ENCODE measurements around the gene FAM222B. TPM values are rescaled to one million over a fixed set of nuclear protein-coding genes. Genes with fewer than 3 reads are reported as not detected.
"Not testable (repeated sequence)": the region's sequence is repeated elsewhere in the genome, so short reads cannot be mapped to it uniquely, and the experiment has no call there.

FAM222B gene
- total and polyA plus RNA-seq, 3 experiments from 2014 or later = 19.3 to 21.5 (median 20.6) TPM

- no peak overlapping the region for H3K27ac ChIP-seq (ENCODE audit: low read depth, low read length)
- H3K4me1 ChIP-seq (ENCODE audit: insufficient read depth, low read length) = no peaks in the 10 kb centered on the region
- H3K27me3 Mint-ChIP-seq = peaks cover 0 to 1% of the 10 kb centered on the region in 2 donors
- peaks cover 45% of the 10 kb centered on the region for H3K36me3 ChIP-seq (ENCODE audit: insufficient read depth, low read length)
- no peak overlapping the region for H3K4me3 Mint-ChIP-seq
- peaks cover 8 to 56% (median 14%) of the 10 kb centered on the region in 3 donors for H3K36me3 Mint-ChIP-seq
- CTCF ChIA-PET = no interaction called here
- H3K9me3 ChIP-seq (ENCODE audit: low read length) = no peaks in the 10 kb centered on the region
- H3K4me3 ChIP-seq (ENCODE audit: low read length) = no peak overlapping the region
- no peak for DNase-seq
- no peaks in the 10 kb centered on the region for H3K9me3 Mint-ChIP-seq
- H3K27me3 ChIP-seq (ENCODE audit: insufficient read depth, low read length, poor library complexity, severe bottlenecking) = no peaks in the 10 kb centered on the region
- POLR2A ChIA-PET = interaction anchor here (0.7 kb wide), 1 partner anchor 129 kb away, joined by 3 read pairs; no protein-coding TSS in a partner anchor
- peaks cover 0 to 4% (median 1%) of the 10 kb centered on the region in 3 donors for H3K4me1 Mint-ChIP-seq
- peak overlapping the region in 6 of 8 donors; percentile 10 to 84 (median 26) for H3K27ac Mint-ChIP-seq
These were observed 35.7 kb upstream of the FAM222B start for GRCh38 chr17:28878158-28878910.

DNA sequence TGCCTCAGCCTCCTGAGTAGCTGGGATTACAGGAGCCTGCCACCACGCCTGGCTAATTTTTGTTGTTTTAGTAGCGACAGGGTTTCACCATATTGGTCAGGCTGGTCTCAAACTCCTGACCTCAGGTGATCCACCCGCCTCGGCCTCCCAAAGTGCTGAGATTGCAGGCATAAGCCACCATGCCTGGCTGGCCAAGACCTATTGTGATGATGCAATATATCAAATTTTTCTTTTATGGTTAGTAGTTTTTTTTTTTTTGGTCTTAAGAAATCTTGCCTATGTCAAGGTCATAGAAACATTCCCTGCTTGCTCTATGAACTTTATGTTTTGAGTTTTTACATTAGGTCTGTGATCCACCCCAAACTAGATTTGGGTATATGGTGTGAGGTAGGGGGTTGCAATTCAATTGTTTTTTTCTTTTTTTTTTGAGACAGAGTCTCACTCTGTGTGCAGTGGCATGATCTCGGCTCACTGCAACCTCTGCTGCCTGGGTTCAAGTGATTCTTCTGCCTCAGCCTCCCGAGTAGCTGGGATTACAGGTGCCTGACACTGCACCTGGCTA, 34.6 kb upstream of the FAM222B start:
- H3K9me3 ChIP-seq (ENCODE audit: low read length); DNase-seq; H3K4me1 ChIP-seq (ENCODE audit: insufficient read depth, low read length); H3K27ac ChIP-seq (ENCODE audit: low read depth, low read length); H3K9me3 Mint-ChIP-seq; H3K4me1 Mint-ChIP-seq; CTCF ChIA-PET; H3K27me3 ChIP-seq (ENCODE audit: insufficient read depth, low read length, poor library complexity, severe bottlenecking); H3K4me3 ChIP-seq (ENCODE audit: low read length); H3K4me3 Mint-ChIP-seq; H3K27me3 Mint-ChIP-seq: not testable (repeated sequence)
- peaks cover 34% of the 10 kb centered on the region for H3K36me3 ChIP-seq (ENCODE audit: insufficient read depth, low read length)
- POLR2A ChIA-PET = interaction anchor here (0.7 kb wide), 1 partner anchor 20 kb away, joined by 6 read pairs; no protein-coding TSS in a partner anchor
- Mint-ChIP-seq H3K27ac (peak overlapping the region in 1 of 8 donors; percentile 54), H3K36me3 (peaks cover 8 to 45% (median 13%) of the 10 kb centered on the region in 3 donors)

DNA sequence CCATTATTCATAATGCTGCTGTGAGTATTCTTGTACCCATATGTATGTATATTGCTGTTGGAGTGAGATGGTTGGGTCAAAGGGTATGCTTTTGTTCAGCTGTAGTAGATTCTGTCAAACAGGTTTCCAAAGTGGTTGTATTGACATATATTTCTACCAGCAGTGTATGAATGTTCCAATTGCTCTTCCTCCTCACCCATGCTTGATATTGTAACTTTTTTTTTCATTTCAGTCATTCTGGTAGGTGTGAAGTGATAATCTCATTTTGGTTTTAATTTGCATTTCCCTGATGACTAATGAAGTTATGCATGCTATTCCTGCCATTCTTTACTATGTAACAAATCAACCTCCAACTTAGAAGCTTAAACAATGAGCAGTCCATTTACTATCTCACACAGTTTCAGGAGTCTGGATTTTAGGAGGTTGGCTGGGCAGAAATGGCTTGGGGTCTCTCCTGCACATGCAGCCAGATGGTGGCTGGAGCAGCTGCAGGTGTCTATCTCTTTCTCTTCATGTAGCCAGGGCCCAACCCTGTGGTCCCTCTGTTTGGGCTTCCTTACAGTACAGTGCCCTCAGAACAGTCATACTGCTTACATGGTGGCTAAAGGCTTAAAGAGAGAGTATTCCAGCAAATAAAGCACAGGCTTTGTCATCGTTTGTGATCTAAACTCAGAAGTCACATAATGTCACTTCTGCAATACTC, 33.4 kb upstream of the FAM222B start:
- Mint-ChIP-seq H3K4me1 (peaks cover 5 to 12% (median 5%) of the 10 kb centered on the region in 3 donors), H3K27ac (peak overlapping the region in 3 of 8 donors; percentile 37 to 77 (median 40))

DNA sequence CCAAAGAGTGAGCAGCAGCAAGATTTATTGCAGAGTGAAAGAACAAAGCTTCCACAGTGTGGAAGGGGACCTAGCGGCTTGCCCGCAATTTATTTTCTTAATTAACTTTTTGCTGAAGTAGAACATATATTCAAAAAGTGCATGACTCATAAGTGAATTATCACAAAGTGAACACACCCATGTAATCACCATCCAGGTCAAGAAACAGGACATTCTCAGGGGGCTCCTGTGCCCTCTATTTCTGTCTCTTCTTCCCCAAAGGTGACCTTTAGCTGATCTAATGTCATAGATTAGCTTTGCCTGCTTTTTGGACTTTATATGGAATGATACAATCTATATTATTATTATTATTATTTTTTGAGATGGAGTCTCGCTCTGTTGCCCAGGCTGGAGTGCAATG, 32.2 kb upstream of the FAM222B start:
- no peaks in the 10 kb centered on the region for H3K9me3 Mint-ChIP-seq
- ChIA-PET POLR2A (no interaction called here), CTCF (no interaction called here)
- peaks cover 4 to 20% (median 10%) of the 10 kb centered on the region in 3 donors for H3K36me3 Mint-ChIP-seq
- peaks cover 7 to 14% (median 7%) of the 10 kb centered on the region in 3 donors for H3K4me1 Mint-ChIP-seq
- Histone ChIP-seq H3K4me1 (ENCODE audit: insufficient read depth, low read length) (peaks cover 12% of the 10 kb centered on the region), H3K9me3 (ENCODE audit: low read length) (no peaks in the 10 kb centered on the region), H3K36me3 (ENCODE audit: insufficient read depth, low read length) (peaks cover 10% of the 10 kb centered on the region), H3K4me3 (ENCODE audit: low read length) (no peak overlapping the region), H3K27ac (ENCODE audit: low read depth, low read length) (no peak overlapping the region), H3K27me3 (ENCODE audit: insufficient read depth, low read length, poor library complexity, severe bottlenecking) (no peaks in the 10 kb centered on the region)
- DNase-seq = no peak
- H3K27ac Mint-ChIP-seq = peak overlapping the region in 1 of 8 donors; percentile 3
- H3K4me3 Mint-ChIP-seq = no peak overlapping the region
- peaks cover 0 to 1% of the 10 kb centered on the region in 2 donors for H3K27me3 Mint-ChIP-seq

More for the DNA sequence above, 33.4 kb upstream of the FAM222B start:
- Histone ChIP-seq H3K36me3 (ENCODE audit: insufficient read depth, low read length) (peaks cover 22% of the 10 kb centered on the region), H3K27ac (ENCODE audit: low read depth, low read length) (no peak overlapping the region), H3K4me3 (ENCODE audit: low read length) (no peak overlapping the region), H3K9me3 (ENCODE audit: low read length) (no peaks in the 10 kb centered on the region), H3K27me3 (ENCODE audit: insufficient read depth, low read length, poor library complexity, severe bottlenecking) (no peaks in the 10 kb centered on the region), H3K4me1 (ENCODE audit: insufficient read depth, low read length) (peaks cover 9% of the 10 kb centered on the region)
- no peak for DNase-seq
- Mint-ChIP-seq H3K27me3 (peaks cover 0 to 1% of the 10 kb centered on the region in 2 donors), H3K36me3 (peaks cover 8 to 33% (median 13%) of the 10 kb centered on the region in 3 donors), H3K4me3 (no peak overlapping the region), H3K9me3 (no peaks in the 10 kb centered on the region)
- ChIA-PET CTCF (no interaction called here), POLR2A (no interaction called here)

DNA sequence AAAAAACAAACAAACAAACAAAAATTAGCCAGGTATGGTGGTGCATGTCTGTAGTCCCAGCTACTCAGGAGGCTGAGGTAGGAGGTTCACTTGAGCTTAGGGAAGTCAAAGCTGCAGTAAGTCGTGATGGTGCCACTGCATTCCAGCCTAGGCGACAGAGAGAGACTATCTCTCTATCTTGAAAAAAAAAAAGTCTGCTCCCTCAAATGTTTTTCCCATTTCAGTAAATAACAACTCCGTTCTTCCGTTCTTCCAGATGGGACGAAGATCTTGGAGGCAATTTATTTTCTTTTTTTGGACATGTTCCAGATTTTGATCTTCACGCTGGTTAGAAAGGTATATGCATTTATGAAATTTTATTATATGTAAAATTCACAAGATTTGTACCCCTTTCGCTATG, 31.2 kb upstream of the FAM222B start:
- no peaks in the 10 kb centered on the region for H3K27me3 ChIP-seq (ENCODE audit: insufficient read depth, low read length, poor library complexity, severe bottlenecking)
- H3K4me1 Mint-ChIP-seq = peaks cover 7 to 14% (median 7%) of the 10 kb centered on the region in 3 donors
- CTCF ChIA-PET = no interaction called here
- H3K9me3 Mint-ChIP-seq = no peaks in the 10 kb centered on the region
- POLR2A ChIA-PET = no interaction called here
- peaks cover under 1% of the 10 kb centered on the region for H3K36me3 ChIP-seq (ENCODE audit: insufficient read depth, low read length)
- peak overlapping the region in 1 of 8 donors; percentile 79 for H3K27ac Mint-ChIP-seq
- no peaks in the 10 kb centered on the region for H3K9me3 ChIP-seq (ENCODE audit: low read length)
- H3K27ac ChIP-seq (ENCODE audit: low read depth, low read length) = no peak overlapping the region
- H3K36me3 Mint-ChIP-seq = peaks cover 4 to 11% (median 6%) of the 10 kb centered on the region in 3 donors
- no peak for DNase-seq
- no peaks in the 10 kb centered on the region for H3K27me3 Mint-ChIP-seq
- H3K4me3 Mint-ChIP-seq = no peak overlapping the region
- H3K4me1 ChIP-seq (ENCODE audit: insufficient read depth, low read length) = peaks cover 12% of the 10 kb centered on the region
- no peak overlapping the region for H3K4me3 ChIP-seq (ENCODE audit: low read length)

DNA sequence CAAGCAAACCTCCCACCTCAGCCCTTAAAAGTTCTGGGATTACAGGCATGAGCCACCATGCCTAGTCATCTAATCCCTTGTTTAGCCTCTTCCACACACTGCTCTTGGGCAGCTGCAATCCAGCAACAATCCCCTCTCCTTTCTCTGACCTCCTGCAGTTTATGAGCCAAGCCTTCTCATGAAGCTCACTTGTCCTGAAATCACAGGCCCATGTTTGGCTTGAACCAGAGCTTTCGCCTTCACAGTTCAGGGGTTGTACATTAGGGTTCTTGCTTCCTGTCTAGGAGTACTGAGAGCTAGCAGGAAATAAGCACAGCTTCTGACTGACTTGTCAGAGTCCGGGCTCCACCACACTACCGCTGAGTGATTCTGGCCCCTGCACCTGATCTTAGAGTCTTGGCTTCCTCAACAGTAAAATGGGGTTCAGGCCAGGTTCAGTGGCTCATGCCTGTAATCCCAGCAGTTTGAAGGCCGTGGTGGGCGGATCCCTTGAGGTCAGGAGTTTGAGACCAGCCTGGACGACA, 28.5 kb upstream of the FAM222B start:
- Histone ChIP-seq H3K4me3 (ENCODE audit: low read length) (peak overlapping the region; percentile 17), H3K27ac (ENCODE audit: low read depth, low read length) (peak overlapping the region; percentile 49), H3K27me3 (ENCODE audit: insufficient read depth, low read length, poor library complexity, severe bottlenecking) (no peaks in the 10 kb centered on the region), H3K4me1 (ENCODE audit: insufficient read depth, low read length) (peaks cover 12% of the 10 kb centered on the region), H3K36me3 (ENCODE audit: insufficient read depth, low read length) (no peaks in the 10 kb centered on the region), H3K9me3 (ENCODE audit: low read length) (no peaks in the 10 kb centered on the region)
- peaks cover 7 to 10% (median 7%) of the 10 kb centered on the region in 3 donors for H3K4me1 Mint-ChIP-seq
- H3K27ac Mint-ChIP-seq = peak overlapping the region; percentile 69 to 96 (median 93)
- H3K27me3 Mint-ChIP-seq = no peaks in the 10 kb centered on the region
- no peaks in the 10 kb centered on the region for H3K9me3 Mint-ChIP-seq
- POLR2A ChIA-PET = interaction anchor here (0.5 kb wide), 1 partner anchor 23 kb away, joined by 4 read pairs; no protein-coding TSS in a partner anchor
- CTCF ChIA-PET = interaction anchor here (0.7 to 1.5 kb wide), 6 partner anchors 22 to 144 kb away, joined by 3 to 7 read pairs (median 4); partner anchors contain the start of genes DHRS13 and FLOT2
- no peaks in the 10 kb centered on the region for H3K36me3 Mint-ChIP-seq
- H3K4me3 Mint-ChIP-seq = peak overlapping the region in 2 of 7 donors; percentile 37 to 44
- DNase-seq = peak in 3 of 5 donors; percentile 29 to 50 (median 48)

GRCh38 chr17:28867276-28867675, 24.7 kb upstream of the FAM222B start:
- CTCF ChIA-PET = interaction anchor here (0.9 kb wide), 1 partner anchor 102 kb away, joined by 3 read pairs; no protein-coding TSS in a partner anchor
- DNase-seq = no peak
- no peak overlapping the region for H3K4me3 ChIP-seq (ENCODE audit: low read length)
- Mint-ChIP-seq H3K4me3 (no peak overlapping the region), H3K4me1 (peaks cover 5 to 10% (median 7%) of the 10 kb centered on the region in 3 donors), H3K27ac (no peak overlapping the region), H3K36me3 (no peaks in the 10 kb centered on the region), H3K27me3 (no peaks in the 10 kb centered on the region), H3K9me3 (no peaks in the 10 kb centered on the region)
- no peaks in the 10 kb centered on the region for H3K36me3 ChIP-seq (ENCODE audit: insufficient read depth, low read length)
- H3K9me3 ChIP-seq (ENCODE audit: low read length) = no peaks in the 10 kb centered on the region
- peaks cover 12% of the 10 kb centered on the region for H3K4me1 ChIP-seq (ENCODE audit: insufficient read depth, low read length)
- POLR2A ChIA-PET = no interaction called here
- H3K27ac ChIP-seq (ENCODE audit: low read depth, low read length) = peak overlapping the region; percentile 80
- no peaks in the 10 kb centered on the region for H3K27me3 ChIP-seq (ENCODE audit: insufficient read depth, low read length, poor library complexity, severe bottlenecking)

All from CD8-positive, alpha-beta memory T cell (primary cell).